HG02852 (cell line): Measurements from ENCODE around the gene AGA.

Source experiments
- ATAC-seq: cut with Tn5 transposase; IDR thresholded peaks from one replicate; pipeline ENCODE4 v1.9.1; 2021; ENCODE audit warnings: mild to moderate bottlenecking, moderate library complexity; ENCODE audit not compliant: unreplicated experiment

Gene AGA

DNA sequence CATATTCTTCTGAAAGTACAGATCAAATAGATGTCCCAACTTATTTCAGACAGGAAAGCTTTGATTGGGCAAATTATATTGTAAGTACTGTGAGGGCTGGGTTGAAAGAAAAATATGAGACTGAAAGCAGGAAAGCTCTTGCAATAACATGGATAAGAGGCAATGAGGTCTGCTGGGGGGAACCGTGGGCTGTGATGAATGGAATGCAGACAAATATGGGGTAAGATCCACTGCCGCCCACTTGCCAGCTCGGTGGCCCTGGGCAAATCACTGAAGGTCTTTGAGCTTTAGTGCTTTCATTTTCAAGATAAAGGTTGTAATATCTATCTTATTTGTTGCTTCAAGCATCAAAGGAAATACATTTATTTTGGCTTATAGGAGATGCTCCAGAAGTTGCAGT, 51.0 kb downstream of the AGA start:
- no peak for ATAC-seq

DNA sequence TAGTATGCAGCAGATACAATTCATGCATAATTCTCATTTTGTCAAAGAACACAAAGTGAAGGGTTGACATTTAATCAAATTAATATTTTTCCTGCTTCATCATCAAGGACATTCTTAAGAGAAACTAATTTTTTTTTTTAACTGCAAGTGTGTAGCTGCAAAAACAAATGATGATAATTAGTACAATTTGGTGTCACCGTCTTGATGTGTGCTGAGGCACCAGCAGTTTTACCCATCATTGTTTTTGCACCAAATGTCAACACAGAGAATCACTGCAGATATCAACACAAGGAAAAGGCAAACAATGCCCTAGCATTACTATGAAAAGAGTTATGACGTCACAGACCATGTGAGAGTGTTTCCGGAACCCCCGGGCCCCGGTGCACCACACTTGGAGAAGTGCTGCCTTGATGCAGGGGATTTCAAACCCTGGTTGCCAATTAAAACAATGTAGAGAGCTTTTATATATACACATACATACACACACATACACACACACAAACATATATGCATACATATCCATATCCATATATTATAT, 55.9 kb downstream of the AGA start:
- ATAC-seq = no peak

DNA sequence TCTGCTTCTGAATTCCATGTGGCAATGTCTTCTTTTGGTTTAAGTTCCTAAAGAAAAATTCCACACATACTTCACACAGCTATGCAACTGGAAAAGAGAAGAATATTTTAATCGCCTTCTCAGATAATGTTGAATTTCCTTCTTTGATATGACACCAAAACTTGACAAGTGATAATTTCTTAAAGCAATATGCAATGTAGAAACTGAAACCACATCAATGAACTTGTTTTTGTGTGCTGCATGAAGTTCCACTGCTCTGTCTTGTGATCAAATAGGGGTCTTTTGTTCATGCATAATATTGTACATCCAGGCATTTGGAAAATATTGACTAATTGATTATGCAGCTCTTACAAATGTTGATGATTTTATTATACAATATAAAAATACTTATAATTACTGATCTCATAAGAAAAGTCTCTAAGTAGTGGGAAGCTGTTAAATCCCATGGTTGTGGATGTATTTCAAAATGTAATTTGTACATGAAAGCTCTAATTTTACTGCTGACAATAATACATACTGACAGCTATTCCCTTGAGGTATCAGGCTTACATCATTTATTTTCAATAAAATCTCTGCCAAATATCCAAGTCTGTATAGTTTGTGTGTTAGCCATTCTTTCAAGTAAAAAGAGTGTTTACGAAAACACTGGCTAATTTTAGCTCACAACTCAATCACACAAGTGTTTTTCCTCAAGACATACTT, 56.5 kb downstream of the AGA start:
- no peak for ATAC-seq

DNA sequence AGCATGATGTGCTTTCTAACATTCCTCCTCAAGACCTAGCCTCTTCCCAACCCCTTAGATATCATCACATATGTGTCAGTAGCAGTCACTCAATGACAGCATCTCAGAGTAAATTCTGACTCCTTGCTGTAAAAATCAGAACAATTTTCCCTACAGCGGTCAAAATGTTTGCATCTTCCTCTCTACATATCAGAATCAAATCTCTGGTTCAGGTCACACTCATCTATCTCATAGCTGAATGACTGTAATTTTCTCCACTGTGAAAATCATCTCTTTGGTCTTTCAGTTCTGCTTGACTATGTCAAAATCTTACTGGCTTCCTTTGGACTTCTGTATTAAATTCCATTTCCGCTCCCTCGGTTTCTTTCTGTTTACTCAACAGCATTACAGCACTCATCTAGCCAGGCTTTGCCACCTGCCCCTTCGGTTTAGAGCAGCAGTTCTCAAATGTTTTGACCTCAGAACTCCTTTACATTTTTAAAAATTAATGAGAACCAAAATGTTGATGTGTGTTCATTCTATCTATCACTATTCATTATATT, 57.3 kb downstream of the AGA start:
- no peak for ATAC-seq

DNA sequence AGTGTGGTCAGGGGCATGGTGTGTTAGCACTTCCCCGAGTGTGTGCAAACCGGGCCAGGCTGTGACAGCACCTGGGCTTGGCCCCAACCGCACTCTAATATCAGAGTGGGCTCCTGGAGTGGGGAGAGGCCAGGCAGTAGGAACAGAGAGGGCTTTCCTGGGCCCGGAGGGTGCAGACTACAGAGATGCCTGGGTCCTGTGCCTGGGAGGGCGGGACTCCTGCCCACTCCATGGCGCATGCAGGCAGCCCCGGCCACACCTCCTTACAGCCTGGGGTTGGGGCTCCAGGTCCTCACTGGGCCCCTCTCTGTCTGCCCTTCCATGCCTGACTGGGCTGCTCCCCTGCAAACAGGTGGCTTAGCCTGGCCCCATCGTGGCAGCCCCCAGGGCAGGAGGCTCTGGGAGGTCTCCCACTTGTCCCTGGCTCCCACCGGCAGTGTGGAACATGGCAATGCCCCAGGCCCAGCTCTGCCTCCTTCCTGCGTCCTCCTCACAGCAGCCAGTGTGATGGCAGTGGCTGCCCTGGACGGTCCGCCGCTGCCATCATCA, 60.4 kb downstream of the AGA start:
- ATAC-seq = no peak
